Esophagus squamous epithelium (tissue), 4 donors: ENCODE data around the gene PVALEF.

Source experiments
- POLR2A ChIP-seq, 4 donors: fragments of 450-650 bp; IDR thresholded peaks; one replicate each; pipeline ENCODE4 v1.6.1; 2017; ENCODE audit warnings: antibody characterized with exemption in 4 of 4, mild to moderate bottlenecking in 4 of 4, moderate library complexity in 3 of 4
- TF ChIP-seq, protein P1 (sequence below), 6 experiments: fragments of 450-650 bp in 4 of 6; fragments of 200-600 bp in 2 of 6; sonication (generic) in 2 of 6; IDR thresholded peaks; one replicate each; pipeline ENCODE4 v1.5.1; 2016 to 2019; ENCODE audit warnings: antibody characterized with exemption in 6 of 6, mild to moderate bottlenecking in 4 of 6, moderate library complexity in 4 of 6

GRCh38 chr17:81135505-81136278 is 29.6 kb upstream of the PVALEF start:
- TF ChIP-seq, protein P1, sequence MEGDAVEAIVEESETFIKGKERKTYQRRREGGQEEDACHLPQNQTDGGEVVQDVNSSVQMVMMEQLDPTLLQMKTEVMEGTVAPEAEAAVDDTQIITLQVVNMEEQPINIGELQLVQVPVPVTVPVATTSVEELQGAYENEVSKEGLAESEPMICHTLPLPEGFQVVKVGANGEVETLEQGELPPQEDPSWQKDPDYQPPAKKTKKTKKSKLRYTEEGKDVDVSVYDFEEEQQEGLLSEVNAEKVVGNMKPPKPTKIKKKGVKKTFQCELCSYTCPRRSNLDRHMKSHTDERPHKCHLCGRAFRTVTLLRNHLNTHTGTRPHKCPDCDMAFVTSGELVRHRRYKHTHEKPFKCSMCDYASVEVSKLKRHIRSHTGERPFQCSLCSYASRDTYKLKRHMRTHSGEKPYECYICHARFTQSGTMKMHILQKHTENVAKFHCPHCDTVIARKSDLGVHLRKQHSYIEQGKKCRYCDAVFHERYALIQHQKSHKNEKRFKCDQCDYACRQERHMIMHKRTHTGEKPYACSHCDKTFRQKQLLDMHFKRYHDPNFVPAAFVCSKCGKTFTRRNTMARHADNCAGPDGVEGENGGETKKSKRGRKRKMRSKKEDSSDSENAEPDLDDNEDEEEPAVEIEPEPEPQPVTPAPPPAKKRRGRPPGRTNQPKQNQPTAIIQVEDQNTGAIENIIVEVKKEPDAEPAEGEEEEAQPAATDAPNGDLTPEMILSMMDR (IDR thresholded peaks at IDR 0.05): no peak
- no peak for TF ChIP-seq POLR2A (IDR thresholded peaks at IDR 0.05)
